ENCODE data around the gene SLC35F4.

SLC35F4 gene

DNA sequence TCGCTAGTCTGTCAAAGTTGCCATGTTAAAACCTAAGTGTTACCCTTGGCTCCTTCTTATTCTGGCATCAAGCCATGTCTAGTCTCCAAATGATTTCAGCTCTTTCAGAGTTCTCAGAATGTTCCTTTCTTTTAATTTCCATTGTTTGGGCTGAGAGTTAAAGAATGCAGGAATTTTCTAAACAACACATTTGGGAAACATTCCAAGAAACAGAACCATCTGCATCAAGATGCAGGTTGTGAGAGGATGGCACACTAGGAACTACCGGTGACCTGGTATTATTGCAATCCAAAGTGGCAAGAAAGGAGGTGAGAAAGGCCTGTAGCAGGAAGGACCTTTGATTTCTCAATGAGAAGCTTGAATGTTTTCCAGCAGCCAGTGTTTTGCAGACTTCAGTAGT, 30.1 kb downstream of the SLC35F4 start:
- no peak for TF ChIP-seq CTCF (IDR thresholded peaks at IDR 0.05; ENCODE audit: low read depth, low read length)
- H3K4me3 ChIP-seq (ENCODE audit: low read depth, low read length) = no peak overlapping the region

DNA sequence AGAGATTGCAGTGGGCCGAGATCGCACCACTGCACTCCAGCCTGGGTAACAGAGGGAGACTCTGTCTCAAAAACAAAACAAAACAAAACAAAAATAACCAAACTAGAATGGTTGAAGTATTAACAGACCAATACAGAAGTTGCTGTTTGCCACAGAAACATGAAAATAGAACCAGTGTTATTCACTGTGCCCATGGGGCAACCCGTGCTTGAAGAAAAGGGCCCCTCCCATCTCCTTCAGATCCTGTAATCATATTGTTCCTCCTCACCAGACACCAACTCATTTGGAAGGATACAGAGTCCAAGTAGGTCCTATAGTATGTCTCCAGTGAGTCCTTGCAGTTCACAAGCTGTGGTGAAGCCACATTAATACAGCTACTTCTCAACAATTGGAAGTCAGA, 30.9 kb downstream of the SLC35F4 start:
- no peak for TF ChIP-seq CTCF (IDR thresholded peaks at IDR 0.05; ENCODE audit: low read depth, low read length)
- H3K4me3 ChIP-seq (ENCODE audit: low read depth, low read length) = no peak overlapping the region

- TF ChIP-seq CTCF (IDR thresholded peaks at IDR 0.05; ENCODE audit: low read depth, low read length) = no peak
- H3K4me3 ChIP-seq (ENCODE audit: low read depth, low read length) = no peak overlapping the region
Observed at GRCh38 chr14:57834001-57834598, 31.8 kb downstream of the SLC35F4 start.

DNA sequence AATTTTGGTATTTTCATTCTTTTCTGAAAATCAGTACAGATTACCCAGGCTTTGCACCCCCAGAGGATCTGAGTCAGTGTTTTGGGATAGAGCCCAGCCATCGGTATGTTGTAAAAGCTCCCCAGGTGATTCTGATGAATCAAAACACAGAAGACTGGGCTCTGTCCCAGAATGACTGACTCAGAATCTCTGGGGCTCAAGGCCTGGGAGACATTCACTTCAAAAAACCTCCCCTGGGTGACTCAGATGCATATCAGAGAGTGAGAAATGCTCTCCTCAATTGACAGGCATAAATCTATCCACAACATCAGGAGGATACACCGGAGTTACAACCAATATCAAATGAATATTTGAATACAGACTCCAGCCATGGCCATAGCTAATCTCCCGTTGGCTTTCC, 32.6 kb downstream of the SLC35F4 start:
- no peak overlapping the region for H3K4me3 ChIP-seq (ENCODE audit: low read depth, low read length)
- TF ChIP-seq CTCF (IDR thresholded peaks at IDR 0.05; ENCODE audit: low read depth, low read length) = no peak

GRCh38 chr14:57831981-57832380, 33.9 kb downstream of the SLC35F4 start:
- no peak for TF ChIP-seq CTCF (IDR thresholded peaks at IDR 0.05; ENCODE audit: low read depth, low read length)
- H3K4me3 ChIP-seq (ENCODE audit: low read depth, low read length) = no peak overlapping the region

- no peak for TF ChIP-seq CTCF (IDR thresholded peaks at IDR 0.05; ENCODE audit: low read depth, low read length)
- no peak overlapping the region for H3K4me3 ChIP-seq (ENCODE audit: low read depth, low read length)
Observed at GRCh38 chr14:57828713-57829112, 37.2 kb downstream of the SLC35F4 start.

- no peak overlapping the region for H3K4me3 ChIP-seq (ENCODE audit: low read depth, low read length)
- TF ChIP-seq CTCF (IDR thresholded peaks at IDR 0.05; ENCODE audit: low read depth, low read length) = no peak
Observed at GRCh38 chr14:57823015-57823660, 42.8 kb downstream of the SLC35F4 start.

Measured in WI38 (cell line).